Activated CD8-positive, alpha-beta memory T cell treated with anti-CD3 and anti-CD28 coated beads for 24 hours (primary cell): ENCODE results near the gene GCNT1.
"Not testable (repeated sequence)": the region's sequence is repeated elsewhere in the genome, so short reads cannot be mapped to it uniquely, and the experiment has no call there.

Experiments used
- DNase-seq: peaks from one replicate; pipeline ENCODE4 v3.0.0-alpha.2; 2020

GCNT1 gene

DNA sequence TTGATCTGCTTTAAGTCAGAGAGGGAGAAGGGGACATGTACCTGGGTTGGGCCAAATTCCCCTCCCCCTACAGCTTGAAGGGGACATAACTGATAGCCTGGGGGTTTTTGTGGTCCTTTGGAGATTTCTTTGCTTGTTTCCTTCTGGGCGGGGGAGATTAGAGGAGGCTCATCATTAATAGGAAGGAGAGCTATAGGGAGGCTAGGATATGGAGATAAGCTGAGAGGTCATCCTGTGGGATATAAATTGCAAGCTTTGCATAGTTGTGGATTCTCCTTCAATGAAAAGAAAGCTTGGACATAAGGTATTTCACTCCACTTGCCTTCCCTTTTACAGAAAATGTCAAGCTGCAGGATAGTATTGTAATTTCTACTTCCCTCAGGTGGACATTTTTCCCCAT is 34.5 kb downstream of the GCNT1 start:
- DNase-seq: not testable (repeated sequence)

DNA sequence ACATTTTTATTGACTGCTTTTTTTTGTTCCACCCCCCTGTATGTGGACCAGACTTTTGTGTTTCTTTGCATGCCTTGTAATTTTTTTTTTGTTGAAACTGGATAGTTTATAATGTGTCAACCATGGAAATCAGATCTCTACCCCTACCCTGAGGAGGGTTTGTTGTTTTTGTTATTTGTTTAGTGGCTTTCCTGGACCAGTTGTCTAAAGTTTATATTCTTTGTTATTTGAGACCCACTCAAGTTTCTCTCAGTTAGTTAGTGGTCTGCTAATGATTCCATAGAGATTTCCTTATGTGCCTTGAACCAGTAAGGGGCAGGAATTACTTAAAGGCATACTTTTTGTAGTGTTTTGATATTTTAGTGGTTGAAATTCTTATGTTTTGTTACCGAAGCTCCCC is 41.1 kb downstream of the GCNT1 start:
- DNase-seq: no peak

DNA sequence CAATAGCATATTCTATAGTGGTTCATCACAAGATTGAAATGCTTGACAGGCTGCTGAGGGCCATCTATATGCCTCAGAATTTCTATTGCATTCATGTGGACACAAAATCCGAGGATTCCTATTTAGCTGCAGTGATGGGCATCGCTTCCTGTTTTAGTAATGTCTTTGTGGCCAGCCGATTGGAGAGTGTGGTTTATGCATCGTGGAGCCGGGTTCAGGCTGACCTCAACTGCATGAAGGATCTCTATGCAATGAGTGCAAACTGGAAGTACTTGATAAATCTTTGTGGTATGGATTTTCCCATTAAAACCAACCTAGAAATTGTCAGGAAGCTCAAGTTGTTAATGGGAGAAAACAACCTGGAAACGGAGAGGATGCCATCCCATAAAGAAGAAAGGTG is 43.8 kb downstream of the GCNT1 start:
- DNase-seq: no peak

DNA sequence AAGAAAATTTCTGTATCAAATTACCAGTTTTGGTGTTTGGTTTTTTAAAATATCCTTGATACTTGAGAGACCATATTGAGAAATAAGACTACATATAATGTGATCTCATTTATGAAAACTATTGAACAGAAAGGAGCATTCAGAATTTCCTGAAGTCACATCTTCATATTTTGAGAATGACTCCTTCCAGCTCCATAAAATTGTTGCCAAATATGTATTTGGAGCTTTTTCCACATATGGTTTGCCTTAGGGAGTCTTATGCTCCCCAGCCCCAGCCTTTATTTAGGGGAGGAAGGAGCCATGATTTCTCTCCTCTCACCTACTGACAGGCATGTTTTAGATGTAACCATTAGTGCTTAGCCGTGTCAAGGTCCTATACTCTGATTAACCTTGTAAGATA is 51.1 kb downstream of the GCNT1 start:
- no peak for DNase-seq

DNA sequence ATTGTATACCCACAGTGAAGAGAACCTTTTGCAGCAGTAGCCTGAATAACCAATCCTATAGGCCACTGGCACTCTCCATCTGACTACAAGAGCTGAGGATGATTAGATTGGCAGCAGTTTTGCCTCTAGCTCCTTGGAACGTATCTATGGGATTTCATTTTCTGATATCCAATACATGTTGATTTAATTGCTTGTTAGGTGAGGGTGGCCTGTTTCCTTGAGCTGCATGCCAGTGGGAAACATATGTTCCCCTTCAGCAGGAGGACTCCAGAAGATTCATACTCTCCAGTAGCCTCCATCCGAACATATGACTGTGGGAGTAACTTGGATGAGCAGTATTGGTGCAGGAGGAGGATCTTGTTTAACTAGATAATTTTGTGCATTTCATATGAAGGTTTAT is 51.5 kb downstream of the GCNT1 start:
- DNase-seq: no peak

DNA sequence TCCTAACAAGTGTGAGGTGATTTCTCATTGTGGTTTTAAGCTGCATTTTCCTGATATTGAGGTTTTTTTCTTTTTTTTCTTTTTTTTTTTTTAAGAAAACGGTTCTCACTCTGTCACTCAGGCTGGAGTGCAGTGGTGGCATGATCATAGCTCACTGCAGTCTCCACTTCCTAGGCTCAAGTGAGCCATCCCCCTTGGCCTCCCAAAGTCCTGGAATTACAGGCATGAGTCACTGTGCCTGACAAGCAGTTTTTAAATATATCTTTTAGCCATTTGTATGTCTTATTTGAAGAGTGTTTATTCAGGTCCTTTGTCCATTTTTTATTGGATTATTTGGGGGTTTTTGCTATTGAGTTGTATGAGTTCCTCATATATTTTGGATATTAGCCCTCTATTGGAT is 53.8 kb downstream of the GCNT1 start:
- DNase-seq: no peak

DNA sequence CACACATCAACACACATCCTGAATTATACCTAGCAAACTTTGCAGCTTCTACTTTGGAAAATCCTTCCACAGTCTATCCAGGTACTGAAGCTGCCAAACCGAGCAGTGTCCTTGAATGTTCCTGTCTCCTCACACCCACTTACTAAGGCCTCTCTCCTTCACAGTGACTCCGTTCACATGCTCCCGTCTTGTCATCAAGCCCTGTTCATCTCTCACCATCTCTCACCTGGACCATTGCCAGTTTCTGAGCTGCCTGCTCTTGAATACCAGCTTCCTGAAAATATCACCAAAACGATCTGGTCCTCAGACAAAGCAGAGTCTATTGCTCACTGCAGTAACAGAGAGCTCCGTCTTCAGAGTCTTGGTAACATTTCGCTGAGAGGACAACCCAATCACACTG is 57.4 kb downstream of the GCNT1 start:
- no peak for DNase-seq

DNA sequence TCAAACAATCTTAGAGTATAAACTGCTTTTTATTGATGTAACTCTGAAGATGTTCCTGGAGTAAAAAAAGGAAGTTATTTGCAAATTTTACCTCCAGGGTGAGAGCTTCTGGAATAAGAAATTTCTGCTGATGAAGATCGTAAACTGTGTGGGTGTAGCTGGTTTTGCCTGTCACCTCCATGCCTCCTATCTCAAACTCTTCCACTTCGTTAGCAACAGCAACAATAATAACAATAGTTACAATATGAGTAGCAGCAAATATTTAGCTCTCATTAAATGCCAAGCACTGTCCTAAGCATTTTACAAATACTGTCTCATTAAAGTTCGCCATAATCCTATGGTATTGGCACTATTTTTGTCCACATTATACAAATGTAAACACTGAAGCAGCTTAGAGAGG is 57.9 kb downstream of the GCNT1 start:
- no peak for DNase-seq

DNA sequence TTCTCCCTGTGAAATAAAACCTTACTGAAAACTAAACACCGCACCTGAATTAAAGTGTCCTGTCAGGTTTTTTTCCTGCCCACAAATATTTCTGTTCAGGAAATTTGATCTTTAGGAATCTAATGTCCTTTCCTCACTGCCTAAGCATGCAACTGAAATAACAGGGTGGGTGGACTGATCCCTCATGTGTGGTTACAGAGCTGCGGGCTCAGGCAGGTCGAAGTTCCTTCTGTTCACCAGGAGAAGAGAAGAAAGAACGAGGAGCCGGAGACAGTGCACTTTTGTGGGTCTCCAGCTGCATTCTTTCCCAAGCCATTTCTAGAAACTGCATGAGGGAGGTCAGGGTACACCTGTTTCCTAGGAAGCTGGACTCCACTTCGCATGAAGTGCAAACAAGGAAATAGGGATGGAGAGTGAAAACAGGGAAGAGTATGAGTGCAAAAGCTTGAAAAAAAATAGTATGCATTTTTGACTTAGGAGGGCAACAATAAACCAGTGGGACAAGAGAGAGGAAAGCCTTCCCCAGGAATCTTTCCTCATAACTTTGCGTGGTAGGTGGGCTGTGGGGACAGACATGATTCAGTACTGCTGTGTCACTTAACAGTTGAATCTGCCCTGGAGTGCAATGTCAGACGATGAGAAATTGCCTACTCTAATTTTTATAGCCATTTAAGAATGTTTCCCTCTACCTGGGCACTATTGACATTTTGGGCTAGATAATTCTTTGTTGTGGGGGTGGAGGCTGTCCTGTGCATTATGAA is 60.3 kb downstream of the GCNT1 start:
- DNase-seq: no peak

DNA sequence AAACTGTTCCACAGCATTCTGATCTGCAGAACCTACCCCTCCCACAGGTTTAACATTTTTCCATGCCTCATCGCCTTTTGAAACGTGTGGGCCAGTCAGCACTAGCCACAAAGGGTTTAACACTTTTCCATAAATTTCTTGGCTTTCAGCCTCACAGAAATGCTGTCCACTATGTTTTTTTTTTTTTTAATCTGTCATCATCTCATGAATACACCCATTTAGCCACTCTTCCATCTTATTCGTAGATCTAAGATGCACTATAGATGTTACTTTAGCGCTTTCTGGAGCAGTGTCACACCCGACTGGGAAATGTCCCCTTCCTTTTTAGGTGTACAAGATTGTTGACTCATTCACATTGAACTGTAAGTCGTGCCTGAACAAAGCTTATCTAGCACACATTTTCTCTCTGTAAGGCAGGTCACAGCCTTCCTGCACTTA is 62.3 kb downstream of the GCNT1 start:
- DNase-seq: no peak

DNA sequence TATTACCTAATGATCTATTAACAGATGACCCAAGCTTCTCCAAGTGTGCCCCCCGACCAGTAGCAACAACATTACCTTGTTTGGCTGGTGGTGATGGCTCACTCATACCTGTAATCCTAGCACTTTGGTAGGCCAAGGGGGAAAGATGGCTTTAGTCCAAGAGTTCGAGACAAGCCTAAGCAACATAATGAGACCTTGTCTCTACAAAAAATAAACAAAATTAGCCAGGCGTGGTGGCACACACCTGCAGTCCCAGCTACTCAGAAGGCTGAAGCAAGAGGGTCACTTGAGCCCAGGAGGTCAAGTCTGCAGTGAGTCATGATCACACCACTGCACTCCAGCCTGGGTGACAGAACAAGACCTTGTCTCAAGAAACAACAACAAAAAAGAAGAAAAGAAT is 62.9 kb downstream of the GCNT1 start:
- no peak for DNase-seq

DNA sequence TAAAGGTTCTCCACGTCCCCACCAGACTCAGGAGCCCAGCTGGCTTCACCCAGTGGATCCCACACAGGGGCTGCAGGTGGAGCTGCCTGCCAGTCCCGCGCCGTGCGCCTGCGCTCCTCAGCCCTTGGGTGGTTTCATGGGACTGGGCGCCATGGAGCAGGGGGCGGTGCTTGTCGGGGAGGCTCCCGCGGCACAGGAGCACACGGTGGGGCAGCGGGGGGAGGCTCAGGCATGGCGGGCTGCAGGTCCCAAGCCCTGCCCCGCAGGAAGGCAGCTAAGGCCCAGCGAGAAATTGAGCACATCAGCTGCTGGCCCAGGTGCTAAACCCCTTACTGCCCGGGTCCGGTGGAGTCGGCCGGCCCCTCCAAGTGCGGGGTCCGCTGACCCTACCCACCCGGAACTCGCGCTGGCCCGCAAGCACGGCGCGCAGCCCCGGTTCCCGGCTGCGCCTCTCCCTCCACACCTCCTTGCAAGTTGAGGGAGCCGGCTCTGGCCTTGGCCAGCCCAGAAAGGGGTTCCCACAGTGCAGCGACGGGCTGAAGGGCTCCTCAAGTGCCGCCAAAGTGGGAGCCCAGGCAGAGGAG is 64.7 kb downstream of the GCNT1 start:
- DNase-seq: not testable (repeated sequence)

DNA sequence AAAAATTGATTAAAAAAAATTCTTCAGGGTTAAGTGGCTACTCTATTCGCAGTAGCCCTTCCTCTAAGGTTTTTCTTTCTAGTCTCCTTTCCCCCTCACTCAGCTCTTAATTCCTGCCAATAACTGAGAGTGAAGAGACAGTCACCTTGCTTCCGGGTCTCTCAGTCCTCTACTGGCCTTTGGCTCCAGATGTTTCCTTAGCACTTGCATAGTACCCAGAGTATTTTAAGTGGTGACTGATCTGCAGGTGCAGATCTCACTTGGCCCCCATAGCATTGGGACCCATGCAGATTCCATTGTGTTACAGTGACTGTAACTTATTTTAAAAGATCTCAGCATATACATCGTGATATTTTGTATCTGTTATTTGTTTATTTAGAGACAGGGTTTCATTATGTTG is 66.2 kb downstream of the GCNT1 start:
- no peak for DNase-seq

DNA sequence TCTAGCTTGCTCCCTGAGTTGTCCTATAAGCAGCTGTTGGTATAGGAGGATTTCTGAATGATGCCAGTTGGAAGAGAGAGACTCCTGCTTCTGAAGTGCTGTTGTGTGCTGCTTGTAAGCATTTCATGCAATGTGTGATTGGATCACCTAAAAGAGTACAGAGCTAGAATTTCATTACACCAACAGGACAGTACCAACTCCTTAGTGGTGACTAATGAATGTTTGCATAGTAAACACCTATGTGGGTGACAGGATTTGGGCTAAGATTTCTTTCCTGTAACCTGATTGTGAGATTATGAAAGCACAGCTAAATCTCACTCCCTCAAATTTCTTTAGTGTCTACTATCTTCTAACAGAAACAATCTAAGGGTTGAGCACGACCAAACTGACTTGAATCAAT is 67.0 kb downstream of the GCNT1 start:
- DNase-seq: no peak

DNA sequence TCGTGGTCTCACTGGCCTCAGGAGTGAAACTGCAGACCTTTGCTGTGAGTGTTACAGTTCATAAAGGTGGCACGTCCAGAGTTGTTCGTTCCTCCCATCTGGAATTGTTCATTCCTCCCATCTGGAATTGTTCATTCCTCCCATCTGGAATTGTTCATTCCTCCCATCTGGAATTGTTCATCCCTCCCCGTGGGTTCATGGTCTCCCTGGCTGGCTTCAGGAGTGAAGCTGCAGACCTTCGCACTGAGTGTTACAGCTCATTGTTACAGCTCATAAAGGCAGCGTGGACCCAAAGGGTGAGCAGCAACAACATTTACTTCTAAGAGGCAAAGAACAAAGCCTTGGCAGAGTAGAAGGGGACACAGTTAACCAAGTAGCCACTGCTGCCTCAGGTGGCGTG is 69.1 kb downstream of the GCNT1 start:
- DNase-seq: no peak

DNA sequence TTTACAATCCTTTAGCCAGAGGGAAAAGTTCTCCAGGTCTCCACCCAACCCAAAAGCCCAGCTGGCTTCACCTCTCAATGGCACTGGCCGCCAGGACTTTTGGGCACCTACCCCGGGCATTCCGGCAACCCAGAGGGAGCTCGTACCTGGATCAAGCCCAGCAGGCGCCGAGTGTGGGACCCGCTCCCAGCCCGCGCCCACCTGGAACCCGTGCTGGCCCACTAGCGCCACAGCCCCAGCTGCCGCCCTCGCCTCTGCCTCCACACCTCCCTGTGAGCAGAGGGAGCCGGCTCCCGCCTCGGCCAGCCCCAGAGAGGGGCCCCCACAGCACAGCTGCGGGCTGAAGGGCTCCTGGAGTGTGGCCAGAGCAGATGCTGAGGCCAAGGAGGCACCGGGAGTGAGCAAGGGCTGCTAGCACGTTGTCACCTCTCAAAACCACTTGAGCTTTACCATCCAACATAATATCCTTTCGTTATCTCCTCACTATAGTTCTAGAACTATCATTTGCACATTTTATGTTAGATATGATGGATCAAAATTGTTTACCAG is 69.7 kb downstream of the GCNT1 start:
- no peak for DNase-seq

DNA sequence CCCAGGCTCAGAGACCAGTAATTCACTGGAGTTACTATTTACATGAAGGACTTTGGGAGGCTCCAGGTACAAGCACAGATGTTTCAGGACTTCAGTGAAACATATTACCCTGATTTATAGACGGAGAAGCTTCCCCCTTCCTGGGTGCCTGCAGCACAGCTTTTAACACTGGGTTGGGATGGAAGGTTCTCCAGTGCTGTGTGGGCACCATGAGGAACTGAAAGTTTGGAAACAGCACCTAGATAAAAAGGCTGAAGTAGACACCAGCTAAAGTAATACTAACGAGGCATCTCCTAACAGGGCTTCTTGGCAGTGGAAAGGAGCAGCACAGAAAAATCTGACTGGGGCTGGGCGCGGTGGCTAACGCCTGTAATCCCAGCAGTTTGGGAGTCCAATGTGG is 70.7 kb downstream of the GCNT1 start:
- no peak for DNase-seq

DNA sequence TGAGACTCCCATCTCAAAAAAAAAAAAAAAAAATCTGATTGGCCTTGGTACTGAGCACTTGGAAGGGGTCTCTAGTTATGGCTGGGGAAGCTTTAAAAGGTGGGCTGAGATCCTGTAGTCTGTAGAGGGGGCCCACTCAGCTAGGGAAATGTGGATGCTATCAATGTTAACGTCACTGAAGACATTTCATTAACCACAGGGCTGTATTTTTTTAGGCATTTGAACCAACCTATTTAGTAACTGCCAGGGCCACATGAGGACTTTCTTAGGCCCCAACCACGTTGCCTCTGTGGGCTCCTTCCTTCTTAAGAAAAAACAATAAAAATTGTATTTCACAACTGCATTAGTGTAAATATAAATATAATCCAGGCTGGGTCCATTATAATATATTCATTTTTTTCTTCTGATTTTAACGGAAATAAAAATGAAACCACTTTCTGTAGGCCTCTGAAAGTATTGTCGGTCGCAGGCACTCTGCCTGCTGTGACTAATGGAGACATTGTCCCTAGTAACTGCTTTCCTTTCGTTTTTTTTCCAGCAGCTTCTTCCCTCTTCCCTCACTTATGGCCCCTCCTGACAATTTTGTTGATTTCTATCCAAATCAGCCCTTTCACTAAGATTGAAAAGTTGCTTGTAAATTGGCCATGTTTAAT is 71.6 kb downstream of the GCNT1 start:
- DNase-seq: no peak

DNA sequence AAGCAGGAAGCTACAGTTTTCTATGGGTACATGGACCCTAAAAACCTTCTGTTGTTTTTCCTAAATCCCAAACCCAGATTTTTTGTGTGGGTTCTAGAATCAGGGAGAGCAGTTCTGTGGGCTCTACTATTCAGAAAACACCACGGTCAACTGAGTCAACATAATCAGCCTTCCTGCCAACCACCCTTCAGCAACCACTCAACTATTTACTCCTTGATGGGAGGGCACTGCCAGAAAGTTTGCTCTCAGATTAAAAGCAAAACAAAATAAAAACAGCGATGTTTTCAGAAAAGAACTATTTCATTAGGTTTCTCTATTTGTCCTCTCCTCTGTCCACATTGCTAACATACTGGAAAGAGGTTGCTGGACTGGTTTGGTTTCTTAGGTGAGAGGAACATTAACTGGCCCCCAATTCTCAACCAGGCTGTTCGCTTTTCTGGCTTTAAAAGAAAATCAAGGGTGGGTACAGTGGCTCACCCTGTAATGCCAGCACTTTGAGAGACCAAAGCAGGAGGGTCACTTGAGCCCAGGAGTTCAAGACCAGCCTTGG is 72.3 kb downstream of the GCNT1 start:
- no peak for DNase-seq

DNA sequence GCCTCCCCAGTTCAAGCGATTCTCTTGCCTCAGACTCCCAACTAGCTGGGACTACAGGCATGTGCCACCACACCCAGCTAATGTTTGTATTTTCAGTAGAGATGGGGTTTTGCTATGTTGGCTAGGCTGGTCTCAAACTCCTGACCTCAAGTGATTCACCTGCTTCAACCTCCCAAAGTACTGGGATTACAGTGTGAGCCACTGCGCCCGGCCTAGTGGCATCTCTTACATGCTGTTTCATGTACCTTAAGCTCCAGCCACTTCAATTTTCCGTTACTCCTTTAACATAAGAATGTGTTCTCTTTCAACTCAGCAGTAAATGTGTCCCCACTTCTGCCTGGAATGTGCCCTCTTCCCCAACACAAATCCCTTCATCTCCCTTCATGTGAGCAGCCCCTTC is 73.9 kb downstream of the GCNT1 start:
- not testable (repeated sequence) for DNase-seq

DNA sequence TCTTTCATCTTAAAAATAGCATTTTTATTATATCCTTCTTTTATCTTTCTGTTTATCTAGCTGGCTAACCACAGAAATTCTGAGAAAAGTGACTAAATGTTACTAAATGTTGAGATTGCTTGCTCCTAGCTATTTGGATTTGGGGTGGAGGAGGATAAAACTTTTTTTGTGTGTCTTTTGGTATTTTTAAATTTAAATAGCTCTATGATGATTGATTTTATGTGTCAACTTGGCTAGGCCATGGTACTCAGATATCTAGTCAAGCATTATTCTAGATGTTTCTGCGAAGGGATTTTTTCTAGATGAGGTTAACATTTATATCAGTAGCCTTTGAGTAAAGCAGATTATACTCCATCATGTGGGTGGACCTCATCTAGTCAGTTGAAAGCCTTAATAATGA is 75.0 kb downstream of the GCNT1 start:
- DNase-seq: no peak

DNA sequence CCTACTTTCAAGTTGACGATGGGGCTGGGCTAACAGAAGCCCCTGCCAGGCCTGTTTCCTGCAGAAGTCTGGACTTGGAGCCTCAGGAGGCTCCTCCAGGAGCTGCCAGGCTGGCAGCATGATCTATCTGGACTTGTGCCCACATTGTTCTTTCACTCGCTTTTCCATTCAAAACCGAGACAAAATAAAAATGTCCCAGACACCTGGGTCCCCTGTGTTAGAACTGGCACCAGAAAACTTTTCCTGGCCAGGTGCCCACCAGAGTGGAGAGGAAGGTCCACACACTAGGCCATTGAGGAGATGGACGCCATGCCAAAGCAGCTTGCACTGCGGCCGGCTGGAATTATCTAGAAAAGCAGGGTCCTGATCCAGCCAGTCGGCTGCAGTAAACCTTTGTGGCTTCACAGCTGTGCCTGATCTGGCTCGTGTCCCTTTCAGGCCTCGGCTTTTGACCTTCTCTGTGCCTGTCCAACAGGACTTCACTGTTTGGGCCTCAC is 78.2 kb downstream of the GCNT1 start:
- no peak for DNase-seq

DNA sequence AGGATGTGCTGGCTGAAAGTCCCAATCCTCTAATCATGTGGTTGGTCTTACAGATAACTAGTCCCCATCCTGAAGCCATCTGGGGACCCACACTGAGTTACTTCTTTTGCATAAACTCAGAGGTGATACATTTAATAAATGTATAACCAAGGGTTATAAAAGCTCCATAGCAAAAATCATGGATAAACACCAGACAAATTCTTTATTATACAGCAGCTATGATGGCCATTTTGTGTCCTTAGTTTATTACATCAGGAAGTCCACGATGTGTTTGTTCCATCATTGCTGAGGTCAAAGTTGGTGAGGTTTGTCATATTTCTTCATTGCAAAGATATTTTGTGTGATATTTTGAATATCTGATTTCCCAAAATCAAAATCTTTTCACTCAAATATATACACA is 80.2 kb downstream of the GCNT1 start:
- no peak for DNase-seq

DNA sequence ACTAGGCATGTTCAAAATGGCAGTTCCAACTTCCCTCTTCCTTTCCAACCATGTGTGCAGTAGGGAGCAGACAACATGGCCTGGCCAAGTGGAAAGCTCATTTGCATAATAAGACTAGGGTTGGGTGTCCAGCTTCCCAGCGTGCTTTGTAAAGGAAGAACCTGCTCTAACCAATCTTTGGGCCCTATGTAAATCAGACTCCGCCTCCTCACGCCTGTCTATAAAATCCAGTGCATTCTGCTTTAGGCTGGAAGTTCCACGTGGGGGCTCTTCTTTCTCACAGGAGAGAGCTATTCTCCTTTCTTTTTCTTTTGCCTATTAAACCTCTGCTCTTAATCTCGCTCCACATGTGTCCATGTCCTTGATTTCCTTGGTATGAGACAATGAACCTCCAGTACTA is 83.4 kb downstream of the GCNT1 start:
- DNase-seq: no peak
